GM12873 (cell line): ENCODE measurements around the gene ZBTB47.

ENCODE experiments used
- CTCF ChIP-seq: IDR thresholded peaks from 2 replicates; pipeline ENCODE4 v1.5.1; 2012; ENCODE audit warnings: low read depth, mild to moderate bottlenecking, moderate library complexity, low read length, control low read depth; ENCODE audit not compliant: insufficient read depth; ENCODE audit errors: missing control alignments

ZBTB47 gene

GRCh38 chr3:42692667-42693529 is 39.4 kb downstream of the ZBTB47 start:
- no peak for TF ChIP-seq CTCF

GRCh38 chr3:42693530-42693930 is 40.0 kb downstream of the ZBTB47 start:
- no peak for TF ChIP-seq CTCF

GRCh38 chr3:42694366-42694765 is 40.9 kb downstream of the ZBTB47 start:
- no peak for TF ChIP-seq CTCF

GRCh38 chr3:42696356-42697288 is 43.1 kb downstream of the ZBTB47 start:
- no peak for TF ChIP-seq CTCF

GRCh38 chr3:42697289-42698051 is 44.0 kb downstream of the ZBTB47 start:
- TF ChIP-seq CTCF, result no peak

GRCh38 chr3:42698216-42698910 is 44.9 kb downstream of the ZBTB47 start:
- no peak for TF ChIP-seq CTCF
